Neural crest cell (in vitro differentiated cells): Measurements from ENCODE around the gene CFAP61. TPM values are rescaled to one million over a fixed set of nuclear protein-coding genes. Genes with fewer than 3 reads are reported as not detected.

Source experiments
- DNase-seq: peaks from one replicate; pipeline ENCODE4 v3.0.0; 2021; ENCODE audit warnings: low read depth, mixed read lengths, low spot score
- H3K27ac Mint-ChIP-seq: one replicate; pipeline ENCODE4 v1.8.0; 2021; ENCODE audit warnings: mild to moderate bottlenecking, mixed read lengths; ENCODE audit not compliant: unreplicated experiment
- H3K27me3 Mint-ChIP-seq: 2 replicates; pipeline ENCODE4 v1.8.0; 2021; ENCODE audit warnings: low read depth, mild to moderate bottlenecking, mixed read lengths
- H3K36me3 Mint-ChIP-seq: 2 replicates; pipeline ENCODE4 v1.8.0; 2021; ENCODE audit warnings: low read depth, mild to moderate bottlenecking, mixed read lengths
- H3K4me1 Mint-ChIP-seq: 2 replicates; pipeline ENCODE4 v1.8.0; 2021; ENCODE audit warnings: mixed read lengths
- H3K4me3 Mint-ChIP-seq: one replicate; pipeline ENCODE4 v1.8.0; 2021; ENCODE audit warnings: mild to moderate bottlenecking, mixed read lengths
- H3K9me3 Mint-ChIP-seq: 2 replicates; pipeline ENCODE4 v1.8.0; 2021; ENCODE audit warnings: mixed read lengths
- total RNA-seq: library from RNA; stranded (reverse); gene quantifications from 2 replicates; pipeline ENCODE4 v1.2.1, GENCODE V29; 2021
- TF ChIP-seq, protein P1 (sequence below): fragments of 200-600 bp; sonication (generic); conservative IDR thresholded peaks from 2 replicates; pipeline ENCODE4 v1.5.0; 2021; ENCODE audit warnings: antibody characterized with exemption, mild to moderate bottlenecking

Gene CFAP61
- total RNA-seq, 1 donor from 2014 or later, result 1.9 TPM

DNA sequence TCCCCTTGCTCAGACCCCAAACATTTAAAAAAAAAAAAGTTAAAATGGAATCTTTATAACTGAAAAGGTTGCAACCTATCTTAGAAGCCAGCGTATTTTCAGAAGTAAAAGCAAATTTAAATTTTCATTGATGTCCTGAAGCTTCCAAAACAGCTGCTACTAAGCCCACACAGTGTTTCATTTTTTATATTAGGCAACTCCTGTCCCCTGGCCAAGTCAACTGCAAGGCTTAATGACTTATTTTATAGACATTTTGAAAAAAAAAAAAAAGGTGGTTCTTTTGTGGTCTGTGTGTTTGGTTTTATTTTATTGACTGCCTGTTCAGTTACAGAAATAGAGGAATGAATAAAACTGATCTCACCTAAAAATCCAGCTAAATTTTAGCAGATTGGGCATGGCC lies 13.0 kb downstream of the CFAP61 start:
- no peak overlapping the region for H3K27ac Mint-ChIP-seq
- no peaks in the 10 kb centered on the region for H3K4me1 Mint-ChIP-seq
- H3K27me3 Mint-ChIP-seq, result peaks cover 36% of the 10 kb centered on the region
- TF ChIP-seq, protein P1, sequence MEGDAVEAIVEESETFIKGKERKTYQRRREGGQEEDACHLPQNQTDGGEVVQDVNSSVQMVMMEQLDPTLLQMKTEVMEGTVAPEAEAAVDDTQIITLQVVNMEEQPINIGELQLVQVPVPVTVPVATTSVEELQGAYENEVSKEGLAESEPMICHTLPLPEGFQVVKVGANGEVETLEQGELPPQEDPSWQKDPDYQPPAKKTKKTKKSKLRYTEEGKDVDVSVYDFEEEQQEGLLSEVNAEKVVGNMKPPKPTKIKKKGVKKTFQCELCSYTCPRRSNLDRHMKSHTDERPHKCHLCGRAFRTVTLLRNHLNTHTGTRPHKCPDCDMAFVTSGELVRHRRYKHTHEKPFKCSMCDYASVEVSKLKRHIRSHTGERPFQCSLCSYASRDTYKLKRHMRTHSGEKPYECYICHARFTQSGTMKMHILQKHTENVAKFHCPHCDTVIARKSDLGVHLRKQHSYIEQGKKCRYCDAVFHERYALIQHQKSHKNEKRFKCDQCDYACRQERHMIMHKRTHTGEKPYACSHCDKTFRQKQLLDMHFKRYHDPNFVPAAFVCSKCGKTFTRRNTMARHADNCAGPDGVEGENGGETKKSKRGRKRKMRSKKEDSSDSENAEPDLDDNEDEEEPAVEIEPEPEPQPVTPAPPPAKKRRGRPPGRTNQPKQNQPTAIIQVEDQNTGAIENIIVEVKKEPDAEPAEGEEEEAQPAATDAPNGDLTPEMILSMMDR, result no peak
- no peaks in the 10 kb centered on the region for H3K36me3 Mint-ChIP-seq
- no peaks in the 10 kb centered on the region for H3K9me3 Mint-ChIP-seq
- H3K4me3 Mint-ChIP-seq, result no peak overlapping the region
- DNase-seq, result no peak

DNA sequence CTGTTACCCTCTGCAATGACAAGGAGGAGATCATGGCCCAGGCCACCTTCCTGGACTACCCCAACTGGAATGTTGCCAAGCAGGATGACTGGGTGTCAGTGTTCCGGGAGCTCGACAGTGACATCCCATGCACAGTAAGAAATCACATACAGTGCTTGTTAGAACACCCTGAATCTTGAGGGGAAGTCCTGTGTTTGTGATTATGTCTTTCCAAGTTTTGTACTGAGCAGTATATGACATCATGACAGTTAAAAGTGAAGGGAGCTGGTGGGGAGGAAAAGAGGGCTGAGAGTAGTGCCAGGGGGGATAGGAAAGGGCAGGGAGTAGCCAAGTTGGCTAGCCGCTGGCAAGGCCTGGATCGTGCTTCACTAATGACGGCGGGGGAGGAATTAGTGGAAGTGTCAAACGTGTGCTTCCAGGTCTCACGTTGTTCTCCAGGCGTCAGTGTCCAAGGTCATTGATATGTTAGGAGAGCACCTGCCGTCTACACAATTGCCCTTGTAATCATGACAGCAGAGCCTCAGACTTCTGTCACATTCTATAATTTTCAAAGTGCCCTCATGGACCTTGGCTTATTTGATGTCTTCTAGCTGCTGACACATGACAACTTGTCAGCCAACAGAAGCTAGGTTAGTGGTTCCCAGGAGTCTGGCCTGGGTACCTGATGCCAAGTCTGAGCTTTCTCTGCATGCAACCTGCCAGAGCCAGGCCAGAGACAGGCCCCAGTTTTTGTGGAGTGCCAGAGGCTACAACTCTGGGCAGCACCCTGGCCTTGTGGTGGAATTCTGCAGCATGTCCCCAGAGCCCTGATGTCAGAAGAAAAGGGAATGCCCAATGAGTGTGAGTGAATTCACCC lies 18.8 kb downstream of the CFAP61 start:
- no peak overlapping the region for H3K27ac Mint-ChIP-seq
- H3K4me3 Mint-ChIP-seq, result no peak overlapping the region
- DNase-seq, result no peak
- no peaks in the 10 kb centered on the region for H3K4me1 Mint-ChIP-seq
- no peaks in the 10 kb centered on the region for H3K36me3 Mint-ChIP-seq
- H3K27me3 Mint-ChIP-seq, result peaks cover 2% of the 10 kb centered on the region
- no peaks in the 10 kb centered on the region for H3K9me3 Mint-ChIP-seq
- TF ChIP-seq, protein P1, result no peak

DNA sequence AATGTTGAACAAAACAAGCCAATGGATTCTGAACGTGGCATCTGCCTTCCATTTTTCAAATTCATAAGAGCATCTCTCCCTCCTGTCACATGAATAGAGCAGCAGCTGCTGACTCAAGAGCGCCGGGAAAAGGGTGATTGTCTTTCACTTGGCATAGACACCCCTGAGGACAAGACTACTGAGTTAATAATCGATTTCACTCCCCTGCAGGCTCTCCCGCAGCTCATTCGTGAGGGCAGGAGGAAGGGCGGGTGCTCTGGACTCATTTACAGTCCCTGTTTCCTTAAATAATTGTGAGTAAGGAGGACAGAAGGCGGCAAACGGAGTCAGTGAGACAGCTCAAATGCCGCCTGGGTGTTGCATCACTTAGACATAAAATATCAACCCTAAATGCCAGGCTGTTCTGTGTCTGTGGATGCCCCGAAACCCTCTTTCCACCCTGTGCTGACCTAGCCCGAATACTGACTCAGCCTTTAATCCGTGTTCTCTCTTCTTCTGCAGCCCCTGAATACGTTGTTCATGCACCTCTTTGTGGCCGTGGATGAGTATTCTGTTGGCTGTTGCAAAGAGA lies 21.6 kb downstream of the CFAP61 start:
- Mint-ChIP-seq H3K4me3 (no peak overlapping the region), H3K4me1 (no peaks in the 10 kb centered on the region), H3K9me3 (no peaks in the 10 kb centered on the region), H3K27ac (no peak overlapping the region), H3K36me3 (no peaks in the 10 kb centered on the region), H3K27me3 (peaks cover 19% of the 10 kb centered on the region)
- no peak for DNase-seq
- TF ChIP-seq, protein P1, result no peak

DNA sequence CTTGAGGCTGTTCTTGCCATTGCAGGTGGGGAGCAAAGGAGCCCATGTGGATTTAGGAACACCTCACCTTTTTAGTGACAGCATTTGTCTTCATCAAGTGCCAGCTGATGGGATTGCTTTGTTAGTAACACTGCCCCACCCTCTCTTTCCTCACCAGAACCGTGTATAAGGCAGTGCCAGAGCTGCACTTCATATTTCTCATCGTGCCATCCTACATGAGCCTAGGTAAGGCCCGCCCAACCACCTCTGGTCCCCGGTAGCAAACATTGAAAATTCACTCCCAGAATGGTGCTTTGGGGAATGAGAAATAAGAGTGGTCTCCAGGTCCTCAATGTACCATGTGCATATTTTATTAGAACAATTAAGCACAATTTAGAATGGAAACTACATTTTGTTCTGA lies 22.7 kb downstream of the CFAP61 start:
- H3K36me3 Mint-ChIP-seq, result no peaks in the 10 kb centered on the region
- peaks cover 24% of the 10 kb centered on the region for H3K27me3 Mint-ChIP-seq
- TF ChIP-seq, protein P1, result no peak
- H3K27ac Mint-ChIP-seq, result no peak overlapping the region
- H3K4me3 Mint-ChIP-seq, result no peak overlapping the region
- DNase-seq, result no peak
- H3K4me1 Mint-ChIP-seq, result no peaks in the 10 kb centered on the region
- no peaks in the 10 kb centered on the region for H3K9me3 Mint-ChIP-seq

DNA sequence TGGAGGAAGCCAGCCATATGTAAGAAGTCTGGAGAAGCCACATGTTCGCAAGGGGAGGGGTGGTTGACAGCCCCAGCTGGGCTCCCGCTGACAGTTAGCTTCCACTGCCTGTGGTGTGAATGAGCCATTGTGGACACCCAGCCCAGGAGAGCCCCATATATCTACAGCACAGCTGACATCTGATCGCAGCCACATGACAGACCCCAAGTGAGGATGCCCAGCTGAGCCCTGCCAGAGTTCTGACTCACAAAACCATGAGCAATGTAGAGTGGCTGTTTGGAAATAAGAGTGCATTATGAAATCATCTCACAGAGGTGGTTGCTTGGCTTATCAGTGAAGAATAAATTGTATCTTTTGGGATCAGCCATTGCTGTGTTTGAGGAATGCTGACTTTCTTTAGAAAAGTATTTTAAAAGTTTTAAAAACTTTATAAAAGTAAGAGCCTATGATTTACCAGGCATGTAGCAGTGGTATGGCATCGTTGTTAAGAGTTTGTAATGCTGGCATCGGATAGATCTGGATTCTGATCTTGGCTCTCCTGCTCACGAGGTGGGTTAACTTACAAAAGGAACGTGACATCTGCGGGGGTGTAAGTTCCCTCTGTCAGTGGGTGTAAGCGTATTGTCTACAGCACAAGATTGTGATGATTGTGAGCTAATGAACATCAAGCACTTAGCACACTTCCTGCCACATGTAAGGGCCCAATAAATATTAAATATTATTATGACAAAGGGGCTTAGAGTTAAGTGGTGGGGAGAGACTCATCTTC lies 24.1 kb downstream of the CFAP61 start:
- TF ChIP-seq, protein P1, result no peak
- Mint-ChIP-seq H3K27ac (no peak overlapping the region), H3K4me3 (no peak overlapping the region), H3K27me3 (peaks cover 35% of the 10 kb centered on the region), H3K4me1 (no peaks in the 10 kb centered on the region), H3K9me3 (no peaks in the 10 kb centered on the region), H3K36me3 (no peaks in the 10 kb centered on the region)
- no peak for DNase-seq
